Liver (tissue), 3 donors: ENCODE results near the gene FREM1.

Source experiments
- FOXA1 ChIP-seq: IDR thresholded peaks from 2 replicates; pipeline ENCODE4 v1.6.1; 2016; ENCODE audit warnings: antibody characterized with exemption
- GABPA ChIP-seq, 2 donors: IDR thresholded peaks in 1 of 2; conservative IDR thresholded peaks in 1 of 2; 2 replicates each; pipeline ENCODE4 v1.6.1; 2016; ENCODE audit warnings: antibody characterized with exemption in 2 of 2, mild to moderate bottlenecking in 1 of 2, moderate library complexity in 1 of 2
- JUND ChIP-seq, 2 donors: IDR thresholded peaks; 2 replicates each; pipeline ENCODE4 v1.6.1; 2016; ENCODE audit warnings: antibody characterized with exemption in 2 of 2
- SP1 ChIP-seq: IDR thresholded peaks from 2 replicates; pipeline ENCODE4 v1.6.1; 2018; ENCODE audit warnings: antibody characterized with exemption, mild to moderate bottlenecking
- TF ChIP-seq, protein P1 (sequence below): fragments of 150-350 bp; IDR thresholded peaks from 2 replicates; pipeline ENCODE4 v1.5.1; 2017; ENCODE audit warnings: improper control_type of control experiment, low read depth, low read length; ENCODE audit not compliant: missing input control
- TF ChIP-seq, protein P2 (sequence below): IDR thresholded peaks from 2 replicates; pipeline ENCODE4 v1.6.1; 2016; ENCODE audit warnings: antibody characterized with exemption, mild to moderate bottlenecking
- TF ChIP-seq, protein P3 (sequence below): IDR thresholded peaks from 2 replicates; pipeline ENCODE4 v1.6.1; 2016; ENCODE audit warnings: antibody characterized with exemption
- donor health status: healthy.
- donor health status: healthy.

DNA sequence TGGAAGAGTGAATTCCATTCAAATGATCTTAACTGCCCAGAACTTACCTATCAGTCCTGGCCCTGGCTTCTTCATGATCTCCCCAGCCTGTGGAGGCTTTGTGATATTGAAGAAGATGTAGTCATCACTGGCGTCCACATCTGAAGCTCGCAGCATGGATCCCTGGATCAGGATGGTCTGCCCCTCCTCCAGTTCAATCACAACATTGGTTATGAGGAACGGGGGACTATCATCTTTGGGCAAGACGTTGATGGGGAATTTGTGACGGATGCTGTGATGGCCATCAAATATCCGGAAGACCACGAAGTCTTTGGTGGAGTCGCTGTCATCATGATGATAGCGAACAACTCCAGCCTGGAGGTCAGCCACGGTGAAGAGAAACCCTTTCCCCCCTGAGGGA, 68.0 kb downstream of the FREM1 start:
- TF ChIP-seq, protein P1, sequence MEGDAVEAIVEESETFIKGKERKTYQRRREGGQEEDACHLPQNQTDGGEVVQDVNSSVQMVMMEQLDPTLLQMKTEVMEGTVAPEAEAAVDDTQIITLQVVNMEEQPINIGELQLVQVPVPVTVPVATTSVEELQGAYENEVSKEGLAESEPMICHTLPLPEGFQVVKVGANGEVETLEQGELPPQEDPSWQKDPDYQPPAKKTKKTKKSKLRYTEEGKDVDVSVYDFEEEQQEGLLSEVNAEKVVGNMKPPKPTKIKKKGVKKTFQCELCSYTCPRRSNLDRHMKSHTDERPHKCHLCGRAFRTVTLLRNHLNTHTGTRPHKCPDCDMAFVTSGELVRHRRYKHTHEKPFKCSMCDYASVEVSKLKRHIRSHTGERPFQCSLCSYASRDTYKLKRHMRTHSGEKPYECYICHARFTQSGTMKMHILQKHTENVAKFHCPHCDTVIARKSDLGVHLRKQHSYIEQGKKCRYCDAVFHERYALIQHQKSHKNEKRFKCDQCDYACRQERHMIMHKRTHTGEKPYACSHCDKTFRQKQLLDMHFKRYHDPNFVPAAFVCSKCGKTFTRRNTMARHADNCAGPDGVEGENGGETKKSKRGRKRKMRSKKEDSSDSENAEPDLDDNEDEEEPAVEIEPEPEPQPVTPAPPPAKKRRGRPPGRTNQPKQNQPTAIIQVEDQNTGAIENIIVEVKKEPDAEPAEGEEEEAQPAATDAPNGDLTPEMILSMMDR = no peak
- TF ChIP-seq, protein P2, sequence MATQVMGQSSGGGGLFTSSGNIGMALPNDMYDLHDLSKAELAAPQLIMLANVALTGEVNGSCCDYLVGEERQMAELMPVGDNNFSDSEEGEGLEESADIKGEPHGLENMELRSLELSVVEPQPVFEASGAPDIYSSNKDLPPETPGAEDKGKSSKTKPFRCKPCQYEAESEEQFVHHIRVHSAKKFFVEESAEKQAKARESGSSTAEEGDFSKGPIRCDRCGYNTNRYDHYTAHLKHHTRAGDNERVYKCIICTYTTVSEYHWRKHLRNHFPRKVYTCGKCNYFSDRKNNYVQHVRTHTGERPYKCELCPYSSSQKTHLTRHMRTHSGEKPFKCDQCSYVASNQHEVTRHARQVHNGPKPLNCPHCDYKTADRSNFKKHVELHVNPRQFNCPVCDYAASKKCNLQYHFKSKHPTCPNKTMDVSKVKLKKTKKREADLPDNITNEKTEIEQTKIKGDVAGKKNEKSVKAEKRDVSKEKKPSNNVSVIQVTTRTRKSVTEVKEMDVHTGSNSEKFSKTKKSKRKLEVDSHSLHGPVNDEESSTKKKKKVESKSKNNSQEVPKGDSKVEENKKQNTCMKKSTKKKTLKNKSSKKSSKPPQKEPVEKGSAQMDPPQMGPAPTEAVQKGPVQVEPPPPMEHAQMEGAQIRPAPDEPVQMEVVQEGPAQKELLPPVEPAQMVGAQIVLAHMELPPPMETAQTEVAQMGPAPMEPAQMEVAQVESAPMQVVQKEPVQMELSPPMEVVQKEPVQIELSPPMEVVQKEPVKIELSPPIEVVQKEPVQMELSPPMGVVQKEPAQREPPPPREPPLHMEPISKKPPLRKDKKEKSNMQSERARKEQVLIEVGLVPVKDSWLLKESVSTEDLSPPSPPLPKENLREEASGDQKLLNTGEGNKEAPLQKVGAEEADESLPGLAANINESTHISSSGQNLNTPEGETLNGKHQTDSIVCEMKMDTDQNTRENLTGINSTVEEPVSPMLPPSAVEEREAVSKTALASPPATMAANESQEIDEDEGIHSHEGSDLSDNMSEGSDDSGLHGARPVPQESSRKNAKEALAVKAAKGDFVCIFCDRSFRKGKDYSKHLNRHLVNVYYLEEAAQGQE = no peak
- TF ChIP-seq JUND (IDR thresholded peaks at IDR 0.05) (no peak), SP1 (no peak), FOXA1 (no peak), GABPA (IDR thresholded peaks at IDR 0.05 in 1 of 2, conservative IDR thresholded peaks at IDR 0.05 in 1 of 2) (no peak)
- TF ChIP-seq, protein P3, sequence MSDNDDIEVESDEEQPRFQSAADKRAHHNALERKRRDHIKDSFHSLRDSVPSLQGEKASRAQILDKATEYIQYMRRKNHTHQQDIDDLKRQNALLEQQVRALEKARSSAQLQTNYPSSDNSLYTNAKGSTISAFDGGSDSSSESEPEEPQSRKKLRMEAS = no peak
